GM19035 (cell line): ENCODE results near the gene URAD.

Experiments
- ATAC-seq: cut with Tn5 transposase; IDR thresholded peaks from one replicate; pipeline ENCODE4 v1.9.1; 2021; ENCODE audit not compliant: unreplicated experiment

URAD gene

DNA sequence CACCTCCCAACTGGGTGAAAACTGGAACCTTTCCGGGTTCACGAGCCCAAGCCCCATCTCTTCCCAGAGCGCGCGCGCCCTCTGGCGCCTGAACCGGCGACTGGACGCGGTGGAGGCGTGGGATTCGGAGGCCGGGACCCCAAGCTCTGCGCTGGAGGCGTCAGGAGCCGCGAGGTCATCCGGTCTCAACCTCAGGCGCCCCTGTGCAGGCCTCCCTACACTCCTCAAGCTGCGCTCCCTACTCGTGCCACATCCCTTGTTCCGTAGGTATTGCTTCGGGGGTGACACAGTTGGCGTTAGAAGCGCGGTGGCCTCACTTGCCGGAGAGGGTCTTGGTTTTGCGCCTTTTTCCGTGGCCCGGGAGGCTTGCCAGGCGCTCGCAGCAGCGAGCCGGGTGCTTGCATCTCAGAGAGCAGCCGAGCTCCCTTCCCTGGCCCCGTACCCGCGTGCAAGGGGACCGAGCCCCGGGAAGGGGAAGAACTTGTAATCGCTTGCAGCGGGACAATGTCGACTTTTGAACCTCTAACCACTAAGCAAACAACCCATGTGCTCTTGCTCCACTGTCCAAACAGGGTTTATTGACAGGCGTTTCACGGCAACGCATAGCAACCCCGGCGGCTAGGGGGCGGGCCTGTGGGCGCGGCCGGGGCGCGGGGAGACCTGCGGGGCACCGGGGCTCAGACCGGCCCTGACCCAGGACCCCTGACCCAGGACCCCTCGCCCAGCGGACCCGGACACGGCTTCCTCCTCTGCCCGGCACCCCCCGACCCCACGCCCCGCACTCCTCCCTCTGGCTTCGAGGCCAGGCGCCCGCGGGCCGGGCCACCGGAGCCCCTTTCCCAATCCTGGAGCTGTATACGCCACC, 27.9 kb downstream of the URAD start:
- no peak for ATAC-seq

DNA sequence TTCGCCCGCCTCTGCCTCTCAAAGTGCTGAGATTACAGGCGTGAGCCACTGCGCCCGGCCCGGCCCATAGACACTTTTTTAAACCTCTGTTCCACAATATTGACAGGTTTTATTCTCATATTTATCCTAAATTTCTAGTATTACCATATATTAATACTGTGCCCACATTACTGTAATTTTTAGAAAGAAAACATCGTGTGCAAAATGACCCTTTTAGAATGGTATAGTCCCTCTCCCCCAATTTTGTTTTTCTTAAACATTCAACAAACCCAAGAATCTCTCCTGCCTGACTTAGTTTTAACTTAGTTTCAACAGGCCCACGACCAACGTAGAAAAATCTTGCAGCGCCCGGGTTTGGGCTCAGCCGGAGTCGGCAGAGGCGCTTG, 28.5 kb downstream of the URAD start:
- ATAC-seq = no peak

DNA sequence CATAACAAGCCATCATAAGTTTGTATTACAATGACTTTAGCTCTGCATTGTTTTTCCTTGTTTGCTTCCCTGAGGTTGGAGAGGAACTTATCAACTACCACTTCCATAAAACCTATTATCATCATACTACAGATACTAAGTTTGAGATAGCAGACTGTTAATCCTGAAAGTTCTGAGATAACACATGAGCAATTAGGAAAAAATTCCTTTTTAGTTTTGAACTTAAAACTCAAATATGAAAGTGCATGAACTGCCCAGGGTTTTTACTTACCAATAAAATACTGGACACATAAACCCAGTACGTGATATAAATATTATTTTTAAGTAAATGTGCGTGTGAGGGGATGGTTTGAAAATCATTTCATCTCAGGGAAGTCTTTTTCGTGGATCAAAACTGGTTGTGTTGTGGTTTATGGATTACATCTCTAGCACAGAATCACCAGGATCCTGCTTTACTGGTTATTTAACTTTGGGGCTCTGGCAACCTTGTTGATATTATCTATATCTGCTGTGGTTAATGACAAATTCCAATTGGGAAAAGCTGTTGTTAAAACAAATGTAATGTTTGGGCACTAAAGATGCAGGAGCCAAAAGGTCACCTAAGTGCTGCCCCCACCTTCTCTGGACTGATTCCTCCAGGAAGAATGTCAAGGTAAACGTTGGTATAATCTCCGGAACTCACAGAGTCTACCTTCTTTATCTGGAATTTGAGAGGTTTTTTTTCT, 31.8 kb downstream of the URAD start:
- no peak for ATAC-seq

- ATAC-seq = no peak
Observed at GRCh38 chr13:27955014-27955591, 33.4 kb downstream of the URAD start.

DNA sequence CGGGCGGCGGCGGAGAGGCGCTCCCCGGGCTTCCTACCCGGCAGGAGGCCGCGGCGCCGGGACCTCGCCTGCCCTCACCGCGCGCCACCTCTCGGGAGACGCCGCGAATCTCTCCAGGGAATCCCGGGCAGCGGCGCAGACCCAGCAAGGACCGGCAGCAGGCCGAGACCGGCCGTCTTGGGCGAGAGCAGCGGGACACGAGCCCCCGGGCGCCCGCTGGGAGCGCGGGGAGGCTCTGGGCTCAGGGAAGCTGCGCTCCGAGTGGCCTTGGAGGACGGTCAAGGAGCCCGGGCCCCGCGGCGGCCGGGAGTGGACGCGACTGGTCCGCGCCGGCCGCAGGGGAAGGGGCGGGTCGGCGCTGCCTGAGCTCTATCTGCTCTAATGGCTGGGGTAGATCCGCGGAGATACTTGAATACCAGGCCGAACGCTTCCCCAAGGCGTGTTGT, 34.1 kb downstream of the URAD start:
- ATAC-seq = peak; percentile 7

DNA sequence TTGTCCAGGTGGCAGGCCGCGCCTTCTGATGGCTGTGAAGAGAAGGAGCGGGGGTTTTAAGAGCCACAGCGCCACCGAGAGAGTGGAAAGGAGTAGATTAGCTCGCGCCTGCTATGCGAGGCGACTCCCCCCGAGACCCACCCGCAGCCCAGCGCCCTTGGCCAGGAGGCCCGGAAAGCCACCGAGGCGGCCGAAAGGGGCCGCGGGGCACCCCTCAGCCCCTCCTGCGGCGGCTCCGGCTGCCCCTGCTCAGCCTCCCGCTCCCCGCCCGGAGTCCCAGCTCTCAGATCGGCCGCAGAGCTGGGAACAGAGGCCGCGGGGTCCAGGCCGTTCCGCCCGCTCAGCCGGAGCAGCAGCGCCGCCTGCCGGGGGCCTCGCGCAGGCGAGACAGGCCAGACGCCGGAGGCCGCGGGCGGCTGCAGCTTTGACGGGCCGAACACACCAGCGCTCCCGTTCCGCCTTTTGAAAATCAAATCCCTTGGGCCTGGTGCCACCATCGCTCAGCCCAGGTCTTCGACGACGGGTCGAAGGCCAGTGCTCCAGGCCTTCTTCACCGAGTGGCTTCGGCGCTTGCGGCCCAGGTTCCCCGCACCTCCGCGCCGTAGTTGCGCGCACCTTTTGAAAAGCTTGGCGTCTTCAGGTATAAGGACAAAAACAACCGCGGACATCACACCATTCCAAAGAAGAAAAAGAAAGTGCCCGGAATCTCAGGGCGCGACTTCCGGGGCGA, 34.7 kb downstream of the URAD start:
- peak; percentile 85 for ATAC-seq

DNA sequence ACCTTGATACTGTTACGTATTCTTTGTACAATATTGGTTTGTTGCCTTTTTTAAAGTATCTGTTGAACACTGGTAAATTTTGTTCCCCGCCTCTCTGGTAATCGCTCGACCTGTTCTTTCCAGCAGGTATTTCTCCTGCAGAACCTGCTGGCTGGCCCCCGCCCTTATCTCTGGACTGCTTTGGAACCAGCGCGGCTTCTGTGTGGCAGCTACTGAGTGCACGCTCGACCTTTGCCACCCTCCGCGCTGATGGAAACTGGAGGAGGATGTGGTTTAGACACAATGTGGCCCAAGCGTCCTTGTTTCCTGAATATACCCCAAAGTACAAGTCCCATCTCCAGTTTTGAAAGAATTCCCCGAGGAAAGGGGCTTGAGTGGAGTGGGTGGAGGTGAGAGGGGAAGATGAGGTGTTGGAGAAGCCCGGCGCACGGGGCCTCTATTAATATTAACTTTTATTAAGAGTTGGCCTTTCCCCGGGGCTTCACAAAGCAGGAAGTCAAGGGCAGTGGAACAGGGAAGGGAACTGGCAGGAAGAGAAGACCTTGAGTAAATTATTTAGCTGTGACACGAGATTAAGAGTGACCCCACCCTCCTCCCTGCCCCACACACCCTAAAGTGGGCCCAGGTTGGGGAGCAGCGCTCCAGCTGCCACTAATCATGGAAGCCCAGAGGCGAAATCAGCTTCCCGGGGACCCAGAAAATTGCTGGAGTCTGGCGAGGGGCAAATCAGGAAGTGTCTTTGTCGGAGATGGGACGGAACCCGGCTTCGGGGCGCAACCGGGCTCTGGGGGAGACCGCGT, 35.4 kb downstream of the URAD start:
- ATAC-seq = no peak

DNA sequence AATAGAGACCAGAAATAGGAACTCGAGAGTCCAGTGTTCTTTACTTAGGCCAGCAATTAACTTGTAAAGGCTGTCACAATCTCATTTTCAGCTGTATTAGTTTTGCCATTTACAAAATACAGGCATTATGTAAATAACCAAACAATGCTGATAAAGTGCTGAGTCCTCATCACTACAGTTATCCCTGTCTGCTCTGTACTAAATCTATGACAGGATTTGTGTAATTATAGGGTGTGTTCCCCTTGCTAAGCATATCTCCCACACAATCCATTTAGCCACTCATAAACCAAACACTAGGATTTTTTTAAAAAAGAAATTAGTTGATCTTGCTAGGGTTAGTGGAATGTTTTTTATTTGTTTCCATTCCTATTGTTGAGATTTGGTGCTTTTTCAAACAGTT, 45.5 kb downstream of the URAD start:
- no peak for ATAC-seq

- no peak for ATAC-seq
Observed at GRCh38 chr13:27933580-27934328, 54.7 kb downstream of the URAD start.

GRCh38 chr13:27933118-27933517, 55.4 kb downstream of the URAD start:
- no peak for ATAC-seq

- no peak for ATAC-seq
Observed at GRCh38 chr13:27929868-27930267, 58.6 kb downstream of the URAD start.

GRCh38 chr13:27928805-27929753, 59.4 kb downstream of the URAD start:
- no peak for ATAC-seq

DNA sequence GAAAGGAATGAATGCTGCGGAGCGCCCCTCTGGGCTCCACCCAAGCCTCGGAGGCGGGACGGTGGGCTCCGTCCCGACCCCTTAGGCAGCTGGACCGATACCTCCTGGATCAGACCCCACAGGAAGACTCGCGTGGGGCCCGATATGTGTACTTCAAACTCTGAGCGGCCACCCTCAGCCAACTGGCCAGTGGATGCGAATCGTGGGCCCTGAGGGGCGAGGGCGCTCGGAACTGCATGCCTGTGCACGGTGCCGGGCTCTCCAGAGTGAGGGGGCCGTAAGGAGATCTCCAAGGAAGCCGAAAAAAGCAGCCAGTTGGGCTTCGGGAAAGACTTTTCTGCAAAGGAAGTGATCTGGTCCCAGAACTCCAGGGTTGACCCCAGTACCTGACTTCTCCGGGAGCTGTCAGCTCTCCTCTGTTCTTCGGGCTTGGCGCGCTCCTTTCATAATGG, 60.1 kb downstream of the URAD start:
- ATAC-seq = no peak
